NCI-H446 treated with DMSO at 0.1 percent for 48 hours (cell line): Measurements from ENCODE around the gene GLP1R.

ENCODE experiments used
- DNase-seq: peaks from one replicate; lab custom pipeline; 2025; lab: John Stamatoyannopoulos, UW

Gene GLP1R

DNA sequence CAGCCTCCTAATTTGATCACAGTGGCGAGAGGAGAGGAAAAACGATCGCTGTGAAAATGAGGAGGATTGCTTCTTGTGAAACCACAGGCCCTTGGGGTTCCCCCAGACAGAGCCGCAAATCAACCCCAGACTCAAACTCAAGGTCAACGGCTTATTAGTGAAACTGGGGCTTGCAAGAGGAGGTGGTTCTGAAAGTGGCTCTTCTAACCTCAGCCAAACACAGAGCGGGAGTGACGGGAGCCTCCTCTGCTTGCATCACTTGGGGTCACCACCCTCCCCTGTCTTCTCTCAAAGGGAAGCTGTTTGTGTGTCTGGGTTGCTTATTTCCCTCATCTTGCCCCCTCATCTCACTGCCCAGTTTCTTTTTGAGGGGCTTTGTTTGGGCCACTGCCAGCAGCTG lies 37.7 kb downstream of the GLP1R start:
- no peak for DNase-seq

DNA sequence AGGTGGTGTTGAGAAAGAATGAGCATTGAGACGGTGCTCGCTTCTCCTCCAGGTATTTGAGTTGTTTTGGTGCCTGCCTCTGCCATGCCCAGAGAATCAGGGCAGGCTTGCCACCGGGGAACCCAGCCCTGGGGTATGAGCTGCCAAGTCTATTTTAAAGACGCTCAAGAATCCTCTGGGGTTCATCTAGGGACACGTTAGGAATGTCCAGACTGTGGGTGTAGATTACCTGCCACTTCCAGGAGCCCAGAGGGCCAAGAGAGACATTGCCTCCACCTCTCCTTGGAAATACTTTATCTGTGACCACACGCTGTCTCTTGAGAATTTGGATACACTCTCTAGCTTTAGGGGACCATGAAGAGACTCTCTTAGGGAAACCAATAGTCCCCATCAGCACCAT lies 38.1 kb downstream of the GLP1R start:
- no peak for DNase-seq

- no peak for DNase-seq
Measured at GRCh38 chr6:39087197-39087596, 38.6 kb downstream of the GLP1R start.

- no peak for DNase-seq
Measured at GRCh38 chr6:39088331-39088730, 39.8 kb downstream of the GLP1R start.

GRCh38 chr6:39090036-39090435 lies 41.5 kb downstream of the GLP1R start:
- DNase-seq = no peak

DNA sequence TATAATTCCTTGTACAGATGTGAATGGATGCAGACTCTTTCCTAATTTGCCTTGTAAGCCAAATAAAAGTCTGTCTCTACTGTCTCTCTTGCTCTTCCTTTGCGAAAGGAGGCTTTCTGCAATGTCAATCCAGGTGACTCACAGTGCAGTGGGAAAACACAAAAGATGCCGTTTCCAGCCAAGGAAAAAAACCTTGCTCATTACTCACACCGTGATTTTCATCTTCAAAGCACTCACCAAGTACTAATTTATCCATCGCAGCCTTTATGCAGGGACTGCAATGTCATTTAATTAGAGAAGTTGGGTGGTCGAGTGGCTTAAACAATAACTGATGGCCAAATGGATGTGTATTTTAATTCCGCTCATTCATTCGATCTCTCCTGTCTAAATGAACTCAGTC lies 42.6 kb downstream of the GLP1R start:
- DNase-seq = no peak

- peak; percentile 3 for DNase-seq
Measured at GRCh38 chr6:39092124-39092523, 43.5 kb downstream of the GLP1R start.

DNA sequence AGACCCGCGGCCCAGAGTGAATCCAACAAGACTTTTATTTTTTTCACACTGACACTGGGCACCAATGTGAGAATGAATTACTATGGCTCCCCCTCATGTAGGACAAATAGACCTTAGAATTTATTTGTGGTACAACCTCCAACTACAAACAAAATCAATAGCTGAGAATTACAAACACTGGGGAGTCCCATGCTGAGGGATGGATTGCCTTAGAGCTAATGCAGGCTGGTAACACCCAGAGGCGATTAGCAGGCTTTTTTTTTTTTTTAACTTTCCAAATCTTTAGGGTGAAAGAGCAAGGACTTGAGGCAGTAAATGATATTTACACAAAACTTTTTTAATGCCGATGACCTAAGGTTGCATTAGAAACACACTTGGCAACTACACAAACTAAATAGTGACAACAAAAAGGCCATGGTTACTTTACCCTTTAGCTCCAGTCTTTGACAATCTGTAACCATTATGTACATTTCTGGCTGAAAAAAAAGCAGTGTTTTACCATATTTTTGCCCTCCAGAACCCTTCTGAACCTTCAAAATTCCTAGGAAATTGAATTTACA lies 44.6 kb downstream of the GLP1R start:
- DNase-seq = no peak

DNA sequence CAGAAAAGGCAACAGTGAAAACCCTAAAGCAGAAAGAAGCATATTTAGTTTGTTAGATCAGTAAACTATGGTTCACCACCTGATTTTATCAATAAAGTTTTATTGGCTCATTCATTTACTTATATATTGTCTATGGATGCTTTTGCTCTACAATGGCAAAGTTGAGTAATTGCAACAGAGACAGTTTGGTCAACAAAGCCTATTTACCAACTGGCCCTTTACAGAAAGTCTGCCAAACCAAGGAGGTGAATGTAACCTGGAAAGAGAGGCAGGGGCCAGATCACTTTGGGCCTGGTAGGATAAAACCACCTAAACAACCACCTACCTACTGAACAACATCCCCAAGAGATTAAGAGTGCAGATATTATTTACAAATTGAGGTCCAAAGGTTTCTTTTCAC lies 47.0 kb downstream of the GLP1R start:
- no peak for DNase-seq

- DNase-seq = no peak
Measured at GRCh38 chr6:39100358-39100757, 51.8 kb downstream of the GLP1R start.

- DNase-seq = no peak
Measured at GRCh38 chr6:39102071-39102820, 53.7 kb downstream of the GLP1R start.

GRCh38 chr6:39102821-39103136 lies 54.2 kb downstream of the GLP1R start:
- DNase-seq = no peak

- DNase-seq = no peak
Measured at GRCh38 chr6:39104528-39104927, 55.9 kb downstream of the GLP1R start.

GRCh38 chr6:39107034-39107433 lies 58.5 kb downstream of the GLP1R start:
- no peak for DNase-seq

GRCh38 chr6:39107641-39108040 lies 59.1 kb downstream of the GLP1R start:
- DNase-seq = no peak

DNA sequence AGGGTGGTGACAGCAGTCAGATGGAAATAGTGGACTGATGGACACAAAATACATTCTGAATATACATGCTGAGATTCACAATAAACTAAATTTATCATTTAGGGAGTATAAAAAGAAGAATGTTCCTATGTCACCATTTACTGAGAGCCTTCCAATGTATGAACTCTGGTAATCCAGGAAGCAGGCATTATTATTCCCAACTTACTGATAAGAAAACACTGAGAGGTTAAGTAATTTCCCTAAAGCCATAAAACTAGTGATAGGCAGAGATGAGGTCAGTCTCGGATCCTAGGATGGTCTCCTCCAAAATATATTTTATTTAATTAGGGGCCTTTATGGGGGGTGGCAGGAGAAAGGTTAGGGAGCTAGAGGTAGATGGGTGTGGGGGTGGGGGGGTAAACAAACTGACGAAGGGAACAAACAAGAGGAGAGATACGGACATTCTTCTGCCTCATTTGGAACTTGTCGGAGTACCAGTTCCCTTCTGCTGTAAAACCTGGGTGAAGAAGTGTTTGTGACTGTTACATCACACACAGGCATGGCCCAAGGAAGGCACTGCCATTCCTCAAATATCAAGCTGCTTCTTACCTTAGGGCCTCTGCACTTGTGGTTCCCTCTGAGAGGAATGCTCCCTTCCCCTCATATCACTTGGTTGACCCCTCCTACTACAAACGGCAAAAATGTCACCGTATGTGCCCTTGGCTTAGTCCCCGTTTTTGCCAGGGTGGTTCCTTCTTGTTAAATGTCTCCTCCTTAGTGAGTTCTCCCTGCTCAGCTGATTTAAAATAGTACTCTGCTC lies 59.7 kb downstream of the GLP1R start:
- DNase-seq = no peak

- DNase-seq = no peak
Measured at GRCh38 chr6:39111280-39111679, 62.7 kb downstream of the GLP1R start.

- no peak for DNase-seq
Measured at GRCh38 chr6:39113788-39114187, 65.2 kb downstream of the GLP1R start.

DNA sequence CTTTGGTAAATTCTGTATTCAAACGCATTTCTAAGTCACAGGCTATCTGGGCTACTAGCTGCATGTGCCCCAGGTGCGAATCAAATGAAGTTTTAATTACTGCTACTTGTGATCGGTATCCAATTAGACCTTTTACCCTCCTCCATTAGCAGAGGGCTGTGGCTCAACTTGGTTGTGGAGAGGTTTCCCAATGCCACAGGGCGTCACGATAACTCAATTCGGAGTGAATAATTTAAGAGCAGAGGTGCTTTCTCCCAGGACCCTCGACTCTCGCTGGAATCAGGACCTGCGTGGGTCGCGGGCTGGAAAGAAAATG lies 65.8 kb downstream of the GLP1R start:
- no peak for DNase-seq

- peak; percentile 89 for DNase-seq
Measured at GRCh38 chr6:39114704-39115599, 66.4 kb downstream of the GLP1R start, which contains the start of gene SAYSD1. Gene SAYSD1 (minus strand): TSS chr6:39115186. CDS start chr6:39115089, 97 bp downstream.

DNA sequence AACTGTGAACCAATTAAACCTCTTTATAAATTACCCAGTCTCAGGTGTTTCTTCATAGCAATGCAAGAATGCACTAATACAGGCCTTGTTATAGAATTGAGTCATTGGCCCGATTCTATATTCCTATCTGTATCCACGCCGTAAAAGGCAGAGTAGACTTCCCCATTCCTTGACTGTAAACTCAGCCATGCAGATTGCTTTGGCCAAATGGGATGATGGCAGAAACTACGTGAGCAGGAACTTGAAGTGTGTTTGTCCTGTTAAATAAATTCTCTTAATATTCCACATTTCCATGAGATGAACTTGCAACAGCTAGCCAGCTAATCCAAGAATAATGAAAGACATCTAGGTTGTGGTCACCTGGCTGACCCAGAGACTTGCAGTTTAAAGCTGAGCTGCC lies 70.3 kb downstream of the GLP1R start:
- no peak for DNase-seq

DNA sequence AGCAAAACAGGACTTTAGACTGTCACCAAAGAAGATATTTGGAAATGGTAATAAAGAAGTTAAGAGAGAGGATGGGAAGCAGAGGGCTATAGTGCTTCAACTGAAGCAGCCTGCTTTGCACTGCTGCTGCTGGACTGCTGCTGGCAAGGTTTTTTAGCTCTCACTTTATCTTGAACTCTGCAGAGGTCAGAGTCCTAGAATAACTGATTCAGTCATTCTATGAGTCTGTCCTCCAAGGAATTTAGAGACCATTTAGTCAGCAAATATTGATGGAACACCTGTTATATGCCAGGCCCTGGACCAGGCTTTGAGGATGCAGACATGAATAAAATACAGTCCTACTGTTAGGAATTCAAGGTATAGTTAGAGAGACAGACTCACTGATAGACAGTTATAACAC lies 75.5 kb downstream of the GLP1R start:
- no peak for DNase-seq
